Aorta (tissue), 5 donors: ENCODE measurements around the gene NPR1. TPM values are rescaled to one million over a fixed set of nuclear protein-coding genes. Genes with fewer than 3 reads are reported as not detected.
"Not testable (repeated sequence)": the region's sequence is repeated elsewhere in the genome, so short reads cannot be mapped to it uniquely, and the experiment has no call there.

ENCODE experiments used
- ATAC-seq: fragments of 200-7000 bp; cut with Tn5 transposase; one replicate; pipeline ENCODE4 v1.9.1; 2022; ENCODE audit warnings: moderate library complexity; ENCODE audit not compliant: low FRiP score
- DNase-seq, 2 donors: peaks; one replicate each; pipeline ENCODE4 v3.0.0-alpha.2; 2020
- H3K27ac ChIP-seq, 2 donors: one replicate each; pipeline ENCODE4 v1.5.1; 2013; ENCODE audit warnings: low read length in 2 of 2, mild to moderate bottlenecking in 2 of 2, moderate library complexity in 2 of 2, control low read depth in 1 of 2, inconsistent platforms in 1 of 2, low read depth in 1 of 2
- H3K27me3 ChIP-seq, 2 donors: one replicate each; pipeline ENCODE4 v1.6.1; 2013; ENCODE audit warnings: control low read depth in 1 of 2, low read length in 1 of 2, mild to moderate bottlenecking in 1 of 2, moderate library complexity in 1 of 2; ENCODE audit not compliant: insufficient read depth in 2 of 2, control insufficient read depth in 1 of 2
- H3K36me3 ChIP-seq, 2 donors: one replicate each; pipeline ENCODE4 v1.6.1; 2013; ENCODE audit warnings: control low read depth in 1 of 2, low read length in 1 of 2, mild to moderate bottlenecking in 1 of 2; ENCODE audit not compliant: insufficient read depth in 2 of 2, control insufficient read depth in 1 of 2
- H3K4me1 ChIP-seq, 2 donors: one replicate each; pipeline ENCODE4 v1.6.1; 2013; ENCODE audit warnings: low read length in 2 of 2, control low read depth in 1 of 2, mild to moderate bottlenecking in 1 of 2, moderate library complexity in 1 of 2; ENCODE audit not compliant: insufficient read depth in 2 of 2, control insufficient read depth in 1 of 2
- H3K4me3 ChIP-seq, 2 donors: one replicate each; pipeline ENCODE4 v1.5.1; 2013; ENCODE audit warnings: low read length in 2 of 2, control low read depth in 1 of 2, mild to moderate bottlenecking in 1 of 2
- H3K9me3 ChIP-seq: one replicate; pipeline ENCODE4 v1.6.1; 2013; ENCODE audit warnings: mild to moderate bottlenecking, low read length; ENCODE audit not compliant: control insufficient read depth
- WGBS, 2 donors: extraction: QIAGEN DNeasy Blood & Tissue Kit; methylation state at CpG; one replicate each; pipeline ENCODE4 v1.1.7; 2013; 5-methylcytosine and 5-hydroxymethylcytosine counted together
- intact Hi-C, 2 donors: fragments of 100-400 bp; cut with DNase I; formaldehyde crosslinking; loops; one replicate each; pipeline versions ENCODE4 v1.14.2 to v1.15.0; 2022
- polyA plus RNA-seq, 2 donors: library from polyadenylated mRNA; stranded (reverse); fragments of 200-250 nt; gene quantifications; one replicate each; pipeline ENCODE4 v1.2.3, GENCODE V29; 2013
- total RNA-seq, 2 donors: library from RNA; stranded (reverse); fragmentation: NEBNext Ultra II Directional; extraction: Animal tissue kit (Norgen Biotek cat#: 25700); gene quantifications; one replicate each; pipeline ENCODE4 v1.2.1, GENCODE V29; 2021
- donor health status: healthy with polysubstance abuse.
- donor health status: Bipolar disorder and iron deficiency.
- donor health status: DM: no; HTN: no; CAD: no.
- donor health status: DM: no; HTN: no; CAD: no.
- donor health status: DM: yes; HTN: yes; CAD: no.

The NPR1 gene
- total and polyA plus RNA-seq, 4 donors: 39.4 to 168 (median 113) TPM

- Histone ChIP-seq H3K9me3 (no peaks in the 10 kb centered on the region), H3K36me3 (peaks cover 6 to 9% of the 10 kb centered on the region in 2 donors), H3K27me3 (no peaks in the 10 kb centered on the region), H3K4me1 (no peaks in the 10 kb centered on the region), H3K4me3 (no peak overlapping the region), H3K27ac (no peak overlapping the region)
- no peak for ATAC-seq
- intact Hi-C loops: no loop called here
- 92 to 94% methylated on average over 7 of the region's 7 CpGs for WGBS, 2 donors
- DNase-seq: peak in 1 of 2 donors; percentile 36
Measured at GRCh38 chr1:153635872-153636271, 42.6 kb upstream of the NPR1 start.

- intact Hi-C loops: no loop called here
- DNase-seq (peak in 1 of 2 donors; percentile 37), ATAC-seq (no peak)
- Histone ChIP-seq H3K36me3 (peaks cover 6 to 9% of the 10 kb centered on the region in 2 donors), H3K27me3 (no peaks in the 10 kb centered on the region), H3K27ac (no peak overlapping the region), H3K4me1 (no peaks in the 10 kb centered on the region), H3K9me3 (no peaks in the 10 kb centered on the region), H3K4me3 (no peak overlapping the region)
- WGBS, 2 donors: 28 to 33% methylated on average over 9 of the region's 9 CpGs
Measured at GRCh38 chr1:153636312-153636711, 42.2 kb upstream of the NPR1 start.

- DNase-seq (no peak), ATAC-seq (no peak)
- H3K27me3 ChIP-seq: no peaks in the 10 kb centered on the region
- WGBS, 2 donors: 80 to 83% methylated on average over 6 of the region's 6 CpGs
- no peaks in the 10 kb centered on the region for H3K9me3 ChIP-seq
- no peak overlapping the region for H3K4me3 ChIP-seq
- no peaks in the 10 kb centered on the region for H3K4me1 ChIP-seq
- H3K36me3 ChIP-seq: peaks cover 8 to 9% of the 10 kb centered on the region in 2 donors
- intact Hi-C loops: no loop called here
- no peak overlapping the region for H3K27ac ChIP-seq
Measured at GRCh38 chr1:153638261-153638660, 40.2 kb upstream of the NPR1 start.

GRCh38 chr1:153639280-153639679 lies 39.2 kb upstream of the NPR1 start:
- Histone ChIP-seq H3K36me3 (peaks cover 8 to 9% of the 10 kb centered on the region in 2 donors), H3K27ac (no peak overlapping the region), H3K4me3 (no peak overlapping the region), H3K9me3 (no peaks in the 10 kb centered on the region), H3K27me3 (no peaks in the 10 kb centered on the region), H3K4me1 (no peaks in the 10 kb centered on the region)
- 71 to 73% methylated on average over 3 of the region's 3 CpGs for WGBS, 2 donors
- DNase-seq: no peak
- intact Hi-C loops: no loop called here
- no peak for ATAC-seq

GRCh38 chr1:153640213-153640612 lies 38.3 kb upstream of the NPR1 start:
- H3K4me1 ChIP-seq, H3K9me3 ChIP-seq, DNase-seq, intact Hi-C loops, H3K27me3 ChIP-seq, ATAC-seq, H3K27ac ChIP-seq, H3K4me3 ChIP-seq: not testable (repeated sequence)
- 95 to 96% methylated on average over 5 of the region's 5 CpGs for WGBS, 2 donors
- peaks cover 9 to 10% of the 10 kb centered on the region in 2 donors for H3K36me3 ChIP-seq

GRCh38 chr1:153640861-153641260 lies 37.6 kb upstream of the NPR1 start:
- Histone ChIP-seq H3K4me1 (no peaks in the 10 kb centered on the region), H3K9me3 (no peaks in the 10 kb centered on the region), H3K27me3 (no peaks in the 10 kb centered on the region), H3K36me3 (peaks cover 10 to 11% of the 10 kb centered on the region in 2 donors), H3K27ac (no peak overlapping the region), H3K4me3 (no peak overlapping the region)
- no peak for DNase-seq
- no peak for ATAC-seq
- 59 to 63% methylated on average over 6 of the region's 6 CpGs for whole genome bisulfite sequencing, 2 donors
- intact Hi-C loops: no loop called here

- Histone ChIP-seq H3K27ac (no peak overlapping the region), H3K4me1 (no peaks in the 10 kb centered on the region), H3K36me3 (peaks cover 8 to 10% of the 10 kb centered on the region in 2 donors), H3K9me3 (no peaks in the 10 kb centered on the region), H3K4me3 (no peak overlapping the region), H3K27me3 (no peaks in the 10 kb centered on the region)
- DNase-seq (peak in 1 of 2 donors; percentile 40), ATAC-seq (no peak)
- 77 to 78% methylated on average over 11 of the region's 11 CpGs for WGBS, 2 donors
- intact Hi-C loops: no loop called here
Measured at GRCh38 chr1:153642161-153642560, 36.3 kb upstream of the NPR1 start.

GRCh38 chr1:153643100-153643499 lies 35.4 kb upstream of the NPR1 start:
- 88 to 89% methylated on average over 11 of the region's 11 CpGs for WGBS, 2 donors
- intact Hi-C loops: no loop called here
- DNase-seq (peak in 1 of 2 donors; percentile 66), ATAC-seq (no peak)
- H3K27me3 ChIP-seq: no peaks in the 10 kb centered on the region
- no peak overlapping the region for H3K4me3 ChIP-seq
- H3K36me3 ChIP-seq: peaks cover 5 to 10% of the 10 kb centered on the region in 2 donors
- no peaks in the 10 kb centered on the region for H3K9me3 ChIP-seq
- H3K27ac ChIP-seq: no peak overlapping the region
- H3K4me1 ChIP-seq: no peaks in the 10 kb centered on the region

GRCh38 chr1:153643816-153644215 lies 34.7 kb upstream of the NPR1 start:
- Histone ChIP-seq H3K27me3 (no peaks in the 10 kb centered on the region), H3K4me1 (no peaks in the 10 kb centered on the region), H3K4me3 (no peak overlapping the region), H3K9me3 (no peaks in the 10 kb centered on the region), H3K27ac (no peak overlapping the region), H3K36me3 (peaks cover 5 to 8% of the 10 kb centered on the region in 2 donors)
- ATAC-seq (no peak), DNase-seq (no peak)
- intact Hi-C loops: no loop called here
